ENCODE data around the gene DCAF16.

Gene DCAF16

GRCh38 chr4:17788956-17789355 is 21.6 kb downstream of the DCAF16 start:
- TF ChIP-seq CTCF (IDR thresholded peaks at IDR 0.05; ENCODE audit: low read depth, low read length, missing control alignments) = no peak
- no peaks in the 10 kb centered on the region for H3K27me3 ChIP-seq (replicated peaks)
- DNase-seq = no peak
- H3K36me3 ChIP-seq (replicated peaks) = no peaks in the 10 kb centered on the region
- H3K27ac ChIP-seq = no peak overlapping the region
- in situ Hi-C loops (cut with HindIII; ENCODE audit: low pct_ligation_motif_present, low sequenced_read_pairs) = no loop called here
- no peak overlapping the region for H3K4me3 ChIP-seq (ENCODE audit: low read depth, low read length)

- DNase-seq = peak; percentile 29
- TF ChIP-seq CTCF (IDR thresholded peaks at IDR 0.05; ENCODE audit: low read depth, low read length, missing control alignments) = no peak
These were observed 23.2 kb downstream of the DCAF16 start for GRCh38 chr4:17787315-17787714.

GRCh38 chr4:17786567-17786966 is 24.0 kb downstream of the DCAF16 start:
- no peak overlapping the region for H3K27ac ChIP-seq
- in situ Hi-C loops (cut with HindIII; ENCODE audit: low pct_ligation_motif_present, low sequenced_read_pairs) = no loop called here
- no peak for TF ChIP-seq CTCF (IDR thresholded peaks at IDR 0.05; ENCODE audit: low read depth, low read length, missing control alignments)
- H3K4me3 ChIP-seq (ENCODE audit: low read depth, low read length) = no peak overlapping the region
- H3K27me3 ChIP-seq (replicated peaks) = peaks cover 6% of the 10 kb centered on the region
- DNase-seq = no peak
- H3K36me3 ChIP-seq (replicated peaks) = no peaks in the 10 kb centered on the region

More at GRCh38 chr4:17787315-17787714, 23.2 kb downstream of the DCAF16 start:
- Histone ChIP-seq H3K36me3 (replicated peaks) (no peaks in the 10 kb centered on the region), H3K4me3 (ENCODE audit: low read depth, low read length) (no peak overlapping the region), H3K27ac (no peak overlapping the region), H3K27me3 (replicated peaks) (no peaks in the 10 kb centered on the region)
- in situ Hi-C loops (cut with HindIII; ENCODE audit: low pct_ligation_motif_present, low sequenced_read_pairs) = no loop called here

- H3K27me3 ChIP-seq (replicated peaks) = peaks cover 11% of the 10 kb centered on the region
- TF ChIP-seq CTCF (IDR thresholded peaks at IDR 0.05; ENCODE audit: low read depth, low read length, missing control alignments) = no peak
- H3K36me3 ChIP-seq (replicated peaks) = no peaks in the 10 kb centered on the region
- DNase-seq = no peak
- H3K27ac ChIP-seq = no peak overlapping the region
- in situ Hi-C loops (cut with HindIII; ENCODE audit: low pct_ligation_motif_present, low sequenced_read_pairs) = no loop called here
- no peak overlapping the region for H3K4me3 ChIP-seq (ENCODE audit: low read depth, low read length)
These were observed 24.7 kb downstream of the DCAF16 start for GRCh38 chr4:17785858-17786257.

GRCh38 chr4:17781300-17782287 is 29.0 kb downstream of the DCAF16 start, which contains the start of gene FAM184B:
TSS of gene FAM184B (minus strand) at chr4:17781621. CDS start at chr4:17781299, 322 bp downstream.
- no peaks in the 10 kb centered on the region for H3K36me3 ChIP-seq (replicated peaks)
- peaks cover 28% of the 10 kb centered on the region for H3K27me3 ChIP-seq (replicated peaks)
- no peak within 1 kb of the TSS for H3K27ac ChIP-seq
- in situ Hi-C loops (cut with HindIII; ENCODE audit: low pct_ligation_motif_present, low sequenced_read_pairs) = no loop called here
- TF ChIP-seq CTCF (IDR thresholded peaks at IDR 0.05; ENCODE audit: low read depth, low read length, missing control alignments) = no peak
- peak within 1 kb of the TSS; percentile 46 for H3K4me3 ChIP-seq (ENCODE audit: low read depth, low read length)
- no peak for DNase-seq

All from brain microvascular endothelial cell (primary cell).